GM12878 (cell line): ENCODE data around the gene CDC37L1. TPM values are rescaled to one million over a fixed set of nuclear protein-coding genes. Genes with fewer than 3 reads are reported as not detected.
A peak's percentile ranks its signal among the peaks of the same experiment; 100 is the strongest.

Source experiments
- BHLHE40 ChIP-seq, 2 experiments: fragments of 450-650 bp in 1 of 2; IDR thresholded peaks; 2 replicates each; pipeline ENCODE4 v1.6.1; 2011 to 2017; ENCODE audit warnings: low read depth in 2 of 2, borderline replicate concordance in 1 of 2, improper control_type of control experiment in 1 of 2, low read length in 1 of 2, mild to moderate bottlenecking in 1 of 2
- CREB1 ChIP-seq: IDR thresholded peaks from 2 replicates; pipeline ENCODE4 v1.6.1; 2012; ENCODE audit warnings: low read depth, mild to moderate bottlenecking, inconsistent platforms
- EGR1 ChIP-seq, 2 experiments: IDR thresholded peaks; 1 replicate in 1 of 2; 2 replicates in 1 of 2; pipeline ENCODE4 v1.6.1; 2011 to 2012; ENCODE audit warnings: low read depth in 2 of 2, low read length in 2 of 2, borderline replicate concordance in 1 of 2, mild to moderate bottlenecking in 1 of 2, moderate library complexity in 1 of 2
- ELK1 ChIP-seq: IDR thresholded peaks from 2 replicates; pipeline ENCODE4 v1.6.1; 2012; ENCODE audit warnings: low read depth, low read length, improper control_type of control experiment
- IRF3 ChIP-seq: fragments of 450-650 bp; IDR thresholded peaks from 2 replicates; pipeline ENCODE4 v1.6.1; 2014; ENCODE audit warnings: mild to moderate bottlenecking
- LARP7 ChIP-seq: fragments of 450-650 bp; IDR thresholded peaks from 2 replicates; pipeline ENCODE4 v1.6.1; 2017; ENCODE audit warnings: mild to moderate bottlenecking
- MEF2B ChIP-seq: fragments of 450-650 bp; IDR thresholded peaks from 2 replicates; pipeline ENCODE4 v1.6.1; 2018; ENCODE audit warnings: mild to moderate bottlenecking, moderate library complexity; ENCODE audit not compliant: partially characterized antibody, poor library complexity, severe bottlenecking
- MXI1 ChIP-seq: fragments of 150-350 bp; IDR thresholded peaks from 2 replicates; pipeline ENCODE4 v1.6.1; 2011; ENCODE audit warnings: low read depth, mild to moderate bottlenecking, inconsistent platforms, low read length, improper control_type of control experiment
- POU2F2 ChIP-seq: IDR thresholded peaks from 3 replicates; pipeline ENCODE4 v1.6.1; 2011; ENCODE audit warnings: low read depth, mild to moderate bottlenecking, low read length, borderline replicate concordance
- RAD21 ChIP-seq: IDR thresholded peaks from 2 replicates; pipeline ENCODE4 v1.6.1; 2011; ENCODE audit warnings: mild to moderate bottlenecking, low read depth, low read length, moderate library complexity; ENCODE audit not compliant: insufficient read depth
- REST ChIP-seq: IDR thresholded peaks from 2 replicates; pipeline ENCODE4 v1.6.1; 2012; ENCODE audit warnings: mild to moderate bottlenecking, low read depth, low read length
- TBL1XR1 ChIP-seq: IDR thresholded peaks from 2 replicates; pipeline ENCODE4 v1.6.1; 2012; ENCODE audit warnings: low read depth, low read length, improper control_type of control experiment
- ZBTB4 ChIP-seq: fragments of 450-650 bp; formaldehyde crosslinking; IDR thresholded peaks from 2 replicates; pipeline ENCODE4 v1.4.0; 2022; ENCODE audit warnings: mild to moderate bottlenecking, moderate library complexity
- ZBTB40 ChIP-seq: fragments of 450-650 bp; IDR thresholded peaks from 2 replicates; pipeline ENCODE4 v1.6.1; 2016; ENCODE audit warnings: mild to moderate bottlenecking, moderate library complexity, borderline replicate concordance
- polyA plus RNA-seq, 11 experiments: library from polyadenylated mRNA; depleted of rRNA in 4 of 11; unstranded in 6 of 11; stranded (reverse) in 5 of 11; fragments of >200 nt; fragmentation: Nextera tagmentation in 4 of 11; fragmentation: Illumina TruSeq in 1 of 11; extraction: Ambion mirVana in 4 of 11; extraction: Trizol in 1 of 11; gene quantifications; 1 replicate in 1 of 11; 2 replicates in 10 of 11; pipeline versions ENCODE4 v1.2.1 to v1.2.3, GENCODE V29; 2011 to 2016; ENCODE audit warnings: inconsistent platforms in 2 of 11, missing spikeins in 2 of 11, low read depth in 1 of 11
- total RNA-seq, 4 experiments: library from RNA; depleted of rRNA in 3 of 4; stranded (reverse); fragments of >200 nt in 3 of 4; fragmentation: Illumina TruSeq in 1 of 4; extraction: Trizol in 1 of 4; gene quantifications; 2 replicates each; pipeline versions ENCODE4 v1.2.1 to v1.2.3, GENCODE V29; 2013 to 2021

The CDC37L1 gene
- total and polyA plus RNA-seq, 10 of the 15 experiments (the other 5 are each of a cell fraction or from before 2014, with no cell fraction given), result 2.2 to 16.6 (median 8.2) TPM

GRCh38 chr9:4740638-4741364 is 61.4 kb downstream of the CDC37L1 start, which contains the start of gene AK3 (continued):
- no peak for TF ChIP-seq ZBTB4 (CRISPR knock-in tag)
- peak in 1 of 2 experiments; percentile 45; a peak in 1 of 3 replicates for TF ChIP-seq EGR1 (IDR thresholded peaks at IDR 0.05; ENCODE audit: borderline replicate concordance in 1 of 2, low read depth in 2 of 2, low read length in 2 of 2)
- TF ChIP-seq ELK1, result peak; percentile 59
- TF ChIP-seq CREB1, result peak; percentile 48
- TF ChIP-seq IRF3, result no peak
- TF ChIP-seq ZBTB40, result 0 out of 2 replicates have a peak, but pooled peaks have one; percentile 3
- TF ChIP-seq LARP7, result peak; percentile 92
- peak; percentile 62; the same call in 1 of the 2 replicates for TF ChIP-seq MXI1
- peak; percentile 16 to 52; a peak in 2 of 4 replicates for TF ChIP-seq BHLHE40 (IDR thresholded peaks at IDR 0.05; ENCODE audit: borderline replicate concordance in 1 of 2, low read depth in 2 of 2, low read length in 1 of 2)
- peak; percentile 68; the same call in 2 of the 3 replicates for TF ChIP-seq POU2F2
- peak; percentile 10 for TF ChIP-seq MEF2B
- TF ChIP-seq REST, result 0 out of 2 replicates have a peak, but pooled peaks have one; percentile 25
- 0 out of 2 replicates have a peak, but pooled peaks have one; percentile 16 for TF ChIP-seq TBL1XR1
- TF ChIP-seq RAD21, result peak; percentile 34; the same call in 1 of the 2 replicates
